ENCODE measurements around the gene COL6A2. TPM values are rescaled to one million over a fixed set of nuclear protein-coding genes. Genes with fewer than 3 reads are reported as not detected.

The COL6A2 gene
- total and polyA plus RNA-seq, 10 of the 15 experiments (the other 5 are each of a cell fraction or from before 2014, with no cell fraction given), result 0.16 to 1.3 (median 0.34) TPM; not detected in 7

GRCh38 chr21:46157396-46157986 lies 59.6 kb downstream of the COL6A2 start:
- SMC1A ChIA-PET (ENCODE audit: uncharacterized antibody, unreplicated experiment), result no interaction called here
- ATAC-seq, result no peak

More at GRCh38 chr21:46157396-46157986, 59.6 kb downstream of the COL6A2 start:
- TF ChIP-seq CHD4 (IDR thresholded peaks at IDR 0.05) (no peak), ZZZ3 (IDR thresholded peaks at IDR 0.05; ENCODE audit: control insufficient read depth, insufficient read length, low read depth) (no peak), IRF4 (IDR thresholded peaks at IDR 0.05; ENCODE audit: low read depth, low read length) (no peak), FOXK2 (IDR thresholded peaks at IDR 0.05) (no peak), NR2F1 (conservative IDR thresholded peaks at IDR 0.05) (no peak), CHD2 (IDR thresholded peaks at IDR 0.05; ENCODE audit: borderline replicate concordance, low read depth, low read length) (no peak), EGR1 (IDR thresholded peaks at IDR 0.05; ENCODE audit: borderline replicate concordance in 1 of 2, low read depth in 2 of 2, low read length in 2 of 2) (no peak), ESRRA (IDR thresholded peaks at IDR 0.05; ENCODE audit: low read length) (no peak), WRNIP1 (IDR thresholded peaks at IDR 0.05; ENCODE audit: borderline replicate concordance, low read depth, low read length) (no peak), PAX8 (IDR thresholded peaks at IDR 0.05) (no peak), SP1 (IDR thresholded peaks at IDR 0.05; ENCODE audit: low read depth, low read length) (no peak), MAX (IDR thresholded peaks at IDR 0.05; ENCODE audit: low read depth, low read length) (no peak), SRF (IDR thresholded peaks at IDR 0.05; ENCODE audit: low read depth in 2 of 2, low read length in 2 of 2) (no peak), IKZF1 (conservative IDR thresholded peaks at IDR 0.05) (no peak), FOS (IDR thresholded peaks at IDR 0.05; ENCODE audit: borderline replicate concordance, extremely low read depth, insufficient read length) (no peak)
- TF ChIP-seq, protein P1, sequence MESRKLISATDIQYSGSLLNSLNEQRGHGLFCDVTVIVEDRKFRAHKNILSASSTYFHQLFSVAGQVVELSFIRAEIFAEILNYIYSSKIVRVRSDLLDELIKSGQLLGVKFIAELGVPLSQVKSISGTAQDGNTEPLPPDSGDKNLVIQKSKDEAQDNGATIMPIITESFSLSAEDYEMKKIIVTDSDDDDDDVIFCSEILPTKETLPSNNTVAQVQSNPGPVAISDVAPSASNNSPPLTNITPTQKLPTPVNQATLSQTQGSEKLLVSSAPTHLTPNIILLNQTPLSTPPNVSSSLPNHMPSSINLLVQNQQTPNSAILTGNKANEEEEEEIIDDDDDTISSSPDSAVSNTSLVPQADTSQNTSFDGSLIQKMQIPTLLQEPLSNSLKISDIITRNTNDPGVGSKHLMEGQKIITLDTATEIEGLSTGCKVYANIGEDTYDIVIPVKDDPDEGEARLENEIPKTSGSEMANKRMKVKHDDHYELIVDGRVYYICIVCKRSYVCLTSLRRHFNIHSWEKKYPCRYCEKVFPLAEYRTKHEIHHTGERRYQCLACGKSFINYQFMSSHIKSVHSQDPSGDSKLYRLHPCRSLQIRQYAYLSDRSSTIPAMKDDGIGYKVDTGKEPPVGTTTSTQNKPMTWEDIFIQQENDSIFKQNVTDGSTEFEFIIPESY (IDR thresholded peaks at IDR 0.05), result no peak
- TF ChIP-seq, protein P2, sequence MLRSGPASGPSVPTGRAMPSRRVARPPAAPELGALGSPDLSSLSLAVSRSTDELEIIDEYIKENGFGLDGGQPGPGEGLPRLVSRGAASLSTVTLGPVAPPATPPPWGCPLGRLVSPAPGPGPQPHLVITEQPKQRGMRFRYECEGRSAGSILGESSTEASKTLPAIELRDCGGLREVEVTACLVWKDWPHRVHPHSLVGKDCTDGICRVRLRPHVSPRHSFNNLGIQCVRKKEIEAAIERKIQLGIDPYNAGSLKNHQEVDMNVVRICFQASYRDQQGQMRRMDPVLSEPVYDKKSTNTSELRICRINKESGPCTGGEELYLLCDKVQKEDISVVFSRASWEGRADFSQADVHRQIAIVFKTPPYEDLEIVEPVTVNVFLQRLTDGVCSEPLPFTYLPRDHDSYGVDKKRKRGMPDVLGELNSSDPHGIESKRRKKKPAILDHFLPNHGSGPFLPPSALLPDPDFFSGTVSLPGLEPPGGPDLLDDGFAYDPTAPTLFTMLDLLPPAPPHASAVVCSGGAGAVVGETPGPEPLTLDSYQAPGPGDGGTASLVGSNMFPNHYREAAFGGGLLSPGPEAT (IDR thresholded peaks at IDR 0.05; ENCODE audit: low read depth), result no peak
- CTCF ChIA-PET, result no interaction called here
- H3K79me2 ChIP-seq (ENCODE audit: control insufficient read depth, insufficient read depth, low read length), result no peaks in the 10 kb centered on the region
- intact Hi-C loops (cut with micrococcal nuclease; ENCODE audit: unreplicated experiment) (no loop called here), in situ Hi-C loops (cut with MboI) (no loop called here)
- no peak overlapping the region for H3K4me2 ChIP-seq (ENCODE audit: control insufficient read depth, insufficient read depth)
- no peak for FAIRE-seq
- no peaks in the 10 kb centered on the region for H3K4me1 ChIP-seq (ENCODE audit: control insufficient read depth, insufficient read depth, low read length)
- no peaks in the 10 kb centered on the region for H3K36me3 ChIP-seq (ENCODE audit: control insufficient read depth in 2 of 2, insufficient read depth in 2 of 2, low read length in 1 of 2)
- no peaks in the 10 kb centered on the region for H3K27me3 ChIP-seq (replicated peaks in 1 of 2; ENCODE audit: control insufficient read depth in 2 of 2, insufficient read depth in 2 of 2, low read length in 1 of 2)
- H3K27ac ChIP-seq (ENCODE audit: control insufficient read depth, insufficient read depth), result no peak overlapping the region
- POLR2A ChIA-PET, result no interaction called here
- H3K9ac ChIP-seq (ENCODE audit: control insufficient read depth, insufficient read depth, low read length), result no peak overlapping the region
- BruUV-seq (replicated peaks), result no TSS peak
- 81% methylated on average over 12 of the region's 12 CpGs for whole genome bisulfite sequencing (ENCODE audit: insufficient coverage, insufficient replicate concordance, low lambda C conversion rate, missing lambda C conversion rate)
- no peak for DNase-seq (ENCODE audit: low read depth, low spot score)
- H3K4me3 ChIP-seq, result no peak overlapping the region
- no peaks in the 10 kb centered on the region; the same call in 2 of the 3 replicates for H3K9me3 ChIP-seq (replicated peaks; ENCODE audit: control insufficient read depth, insufficient read depth, low read length)
- RAD21 ChIA-PET (ENCODE audit: unreplicated experiment), result no interaction called here
- H2AFZ ChIP-seq (ENCODE audit: control insufficient read depth, low read depth, low read length), result no peak overlapping the region
- no peaks in the 10 kb centered on the region for H4K20me1 ChIP-seq (ENCODE audit: control insufficient read depth, insufficient read depth)
